Spinal cord (tissue), 10 donors: ENCODE results near the gene CES4A. TPM values are rescaled to one million over a fixed set of nuclear protein-coding genes. Genes with fewer than 3 reads are reported as not detected.

ENCODE experiments used
- DNase-seq, 6 donors: peaks; one replicate each; pipeline versions ENCODE4 v3.0.0 to v3.0.0-alpha.2; 2013 to 2015; ENCODE audit warnings: low spot score in 6 of 6, low read depth in 4 of 6
- H3K27ac ChIP-seq: one replicate; pipeline ENCODE4 v1.5.1; 2013; ENCODE audit warnings: low read depth, low read length, control low read depth
- H3K27me3 ChIP-seq: one replicate; pipeline ENCODE4 v1.6.1; 2013; ENCODE audit warnings: low read length; ENCODE audit not compliant: control insufficient read depth, insufficient read depth
- H3K36me3 ChIP-seq: one replicate; pipeline ENCODE4 v1.6.1; 2013; ENCODE audit warnings: low read length; ENCODE audit not compliant: control insufficient read depth, insufficient read depth
- H3K4me1 ChIP-seq: one replicate; pipeline ENCODE4 v1.6.1; 2013; ENCODE audit warnings: low read length; ENCODE audit not compliant: control insufficient read depth, insufficient read depth
- H3K4me3 ChIP-seq: one replicate; pipeline ENCODE4 v1.5.1; 2013; ENCODE audit warnings: low read depth, low read length, control low read depth
- H3K9me3 ChIP-seq: one replicate; pipeline ENCODE4 v1.6.1; 2013; ENCODE audit warnings: low read length; ENCODE audit not compliant: control insufficient read depth, insufficient read depth
- WGBS: methylation state at CpG from one replicate; pipeline ENCODE4 v1.1.5; 2013; ENCODE audit warnings: missing lambda C conversion rate; ENCODE audit not compliant: insufficient coverage; 5-methylcytosine and 5-hydroxymethylcytosine counted together
- polyA plus RNA-seq, 2 donors: library from polyadenylated mRNA; unstranded; fragments of 120-200 nt; gene quantifications; one replicate each; pipeline ENCODE4 v1.2.1, GENCODE V29; 2013; ENCODE audit not compliant: insufficient read length in 2 of 2
- small RNA-seq: library from RNA; depleted of rRNA; stranded (forward); fragments of <200 nt; gene quantifications from one replicate; pipeline ENCODE3, GENCODE V24; 2014; ENCODE audit warnings: low replicate concordance
- total RNA-seq, 2 donors: library from RNA; depleted of rRNA in 1 of 2; stranded (reverse); fragments of 120-200 nt in 1 of 2; fragments of >200 nt in 1 of 2; gene quantifications; one replicate each; pipeline versions ENCODE4 v1.2.3 to v1.2.4, GENCODE V29; 2013 to 2014
- donor health status: healthy.

CES4A gene
- total and polyA plus RNA-seq, 4 donors: 9.8 to 48.6 (median 20.5) TPM

GRCh38 chr16:67055712-67056487, 67.5 kb downstream of the CES4A start:
- DNase-seq: no peak
- Histone ChIP-seq H3K36me3 (peaks cover 7% of the 10 kb centered on the region), H3K27ac (no peak overlapping the region), H3K9me3 (no peaks in the 10 kb centered on the region), H3K4me3 (no peak overlapping the region), H3K27me3 (no peaks in the 10 kb centered on the region), H3K4me1 (no peaks in the 10 kb centered on the region)
- 90% methylated on average over 2 of the region's 4 CpGs for WGBS

Small RNA genes within 50 kb of the gene (small RNA-seq; reads per million reads assigned to genes)
- not detected for gene RN7SL543P

Other genes starting within 250 kb of the CES4A start
- 100 to 1,000 TPM; 137 to 194 TPM for gene DYNC1LI2, start 237.0 kb upstream of the CES4A start, total RNA-seq
- gene DYNC1LI2, start 237.0 kb upstream of the CES4A start, polyA plus RNA-seq: 100 to 1,000 TPM; 171 to 178 TPM
- gene TERB1, start 187.0 kb upstream of the CES4A start, total RNA-seq: under 1 TPM in 1 of 2 donors, not detected in 1; 0.10 TPM
- gene TERB1, start 187.0 kb upstream of the CES4A start, polyA plus RNA-seq: under 1 TPM in 1 of 2 donors, not detected in 1; 0.35 TPM
- gene NAE1, start 157.6 kb upstream of the CES4A start, total RNA-seq: 10 to 100 TPM; 79.4 to 93.5 TPM
- gene NAE1, start 157.6 kb upstream of the CES4A start, polyA plus RNA-seq: 10 to 100 TPM; 87.2 to 91.0 TPM
- under 1 TPM; 0.30 to 0.50 TPM for gene CA7, start 144.2 kb upstream of the CES4A start, total RNA-seq
- under 1 TPM; 0.49 to 0.86 TPM for gene CA7, start 144.2 kb upstream of the CES4A start, polyA plus RNA-seq
- 10 to 100 TPM; 11.4 to 13.2 TPM for gene PDP2, start 108.1 kb upstream of the CES4A start, total RNA-seq
- gene PDP2, start 108.1 kb upstream of the CES4A start, polyA plus RNA-seq: 10 to 100 TPM; 12.7 to 14.4 TPM
- gene CDH16, start 69.7 kb upstream of the CES4A start, total RNA-seq: not detected
- 1 to 10 TPM in 1 of 2 donors, under 1 TPM in 1; 0.67 to 1.8 TPM for gene CDH16, start 69.7 kb upstream of the CES4A start, polyA plus RNA-seq
- gene RRAD, start 63.1 kb upstream of the CES4A start, total RNA-seq: 1 to 10 TPM; 1.8 to 6.0 TPM
- gene RRAD, start 63.1 kb upstream of the CES4A start, polyA plus RNA-seq: 1 to 10 TPM; 1.3 to 2.3 TPM
- gene CIAO2B, start 54.2 kb upstream of the CES4A start, total RNA-seq: 100 to 1,000 TPM in 1 of 2 donors, 10 to 100 TPM in 1; 52.7 to 121 TPM
- gene CIAO2B, start 54.2 kb upstream of the CES4A start, polyA plus RNA-seq: 100 to 1,000 TPM; 134 to 138 TPM
- gene CES2, start 53.1 kb upstream of the CES4A start, total RNA-seq: 10 to 100 TPM; 22.9 to 41.5 TPM
- 10 to 100 TPM; 42.0 to 50.2 TPM for gene CES2, start 53.1 kb upstream of the CES4A start, polyA plus RNA-seq
- 1 to 10 TPM in 1 of 2 donors, under 1 TPM in 1; 0.99 to 2.1 TPM for gene CES3, start 27.3 kb upstream of the CES4A start, total RNA-seq
- 1 to 10 TPM; 1.1 to 1.8 TPM for gene CES3, start 27.3 kb upstream of the CES4A start, polyA plus RNA-seq
- 10 to 100 TPM; 45.4 to 59.4 TPM for gene CBFB, start 40.6 kb downstream of the CES4A start, total RNA-seq
- 10 to 100 TPM; 36.1 to 38.6 TPM for gene CBFB, start 40.6 kb downstream of the CES4A start, polyA plus RNA-seq
- gene PHAF1, start 121.4 kb downstream of the CES4A start, total RNA-seq: 10 to 100 TPM; 15.5 to 32.2 TPM
- 10 to 100 TPM; 23.5 to 24.7 TPM for gene PHAF1, start 121.4 kb downstream of the CES4A start, polyA plus RNA-seq
- 10 to 100 TPM; 10.8 to 34.9 TPM for gene B3GNT9, start 162.4 kb downstream of the CES4A start, total RNA-seq
- 10 to 100 TPM in 1 of 2 donors, 1 to 10 TPM in 1; 6.2 to 11.1 TPM for gene B3GNT9, start 162.4 kb downstream of the CES4A start, polyA plus RNA-seq
- gene TRADD, start 171.3 kb downstream of the CES4A start, total RNA-seq: 10 to 100 TPM; 12.1 to 13.9 TPM
- gene TRADD, start 171.3 kb downstream of the CES4A start, polyA plus RNA-seq: 10 to 100 TPM; 11.6 to 17.0 TPM
- gene FBXL8, start 171.4 kb downstream of the CES4A start, total RNA-seq: 1 to 10 TPM; 1.9 to 3.9 TPM
- gene FBXL8, start 171.4 kb downstream of the CES4A start, polyA plus RNA-seq: 1 to 10 TPM; 1.8 to 5.3 TPM
- gene HSF4, start 176.2 kb downstream of the CES4A start, total RNA-seq: 10 to 100 TPM; 14.0 to 55.0 TPM
- 10 to 100 TPM; 28.5 to 54.5 TPM for gene HSF4, start 176.2 kb downstream of the CES4A start, polyA plus RNA-seq
- 10 to 100 TPM; 14.0 to 17.9 TPM for gene NOL3, start 181.9 kb downstream of the CES4A start, total RNA-seq
- 10 to 100 TPM; 20.3 to 25.4 TPM for gene NOL3, start 181.9 kb downstream of the CES4A start, polyA plus RNA-seq
- gene MATCAP1, start 195.4 kb downstream of the CES4A start, total RNA-seq: 10 to 100 TPM; 22.2 to 34.6 TPM
- gene MATCAP1, start 195.4 kb downstream of the CES4A start, polyA plus RNA-seq: 100 to 1,000 TPM; 127 to 157 TPM
- gene EXOC3L1, start 201.5 kb downstream of the CES4A start, total RNA-seq: 1 to 10 TPM; 1.1 to 2.3 TPM
- gene EXOC3L1, start 201.5 kb downstream of the CES4A start, polyA plus RNA-seq: 1 to 10 TPM; 5.4 to 5.5 TPM
- gene E2F4, start 203.6 kb downstream of the CES4A start, total RNA-seq: 10 to 100 TPM; 16.7 to 39.4 TPM
- gene E2F4, start 203.6 kb downstream of the CES4A start, polyA plus RNA-seq: 10 to 100 TPM; 42.1 to 53.5 TPM
- gene ELMO3, start 210.5 kb downstream of the CES4A start, total RNA-seq: 1 to 10 TPM in 1 of 2 donors, under 1 TPM in 1; 0.10 to 1.2 TPM
- 1 to 10 TPM; 1.5 to 2.9 TPM for gene ELMO3, start 210.5 kb downstream of the CES4A start, polyA plus RNA-seq
- 10 to 100 TPM; 18.8 to 39.9 TPM for gene TMEM208, start 238.5 kb downstream of the CES4A start, total RNA-seq
- 10 to 100 TPM; 51.5 to 57.4 TPM for gene TMEM208, start 238.5 kb downstream of the CES4A start, polyA plus RNA-seq